Type B pancreatic cell (in vitro differentiated cells): Measurements from ENCODE around the gene CRISP3. TPM values are rescaled to one million over a fixed set of nuclear protein-coding genes. Genes with fewer than 3 reads are reported as not detected.
"Not testable (repeated sequence)": the region's sequence is repeated elsewhere in the genome, so short reads cannot be mapped to it uniquely, and the experiment has no call there.

Experiments used
- DNase-seq: peaks from one replicate; pipeline ENCODE4 v3.0.0; 2021; ENCODE audit warnings: mixed read lengths; ENCODE audit not compliant: unreplicated experiment; ENCODE audit errors: extremely low spot score
- H3K27ac Mint-ChIP-seq: 2 replicates; pipeline ENCODE4 v1.8.0; 2021; ENCODE audit warnings: mild to moderate bottlenecking, mixed read lengths
- H3K27me3 Mint-ChIP-seq: 2 replicates; pipeline ENCODE4 v1.8.0; 2021; ENCODE audit warnings: mixed read lengths
- H3K36me3 Mint-ChIP-seq: 2 replicates; pipeline ENCODE4 v1.8.0; 2021; ENCODE audit warnings: mixed read lengths
- H3K4me1 Mint-ChIP-seq: one replicate; pipeline ENCODE4 v1.8.0; 2021; ENCODE audit warnings: mixed read lengths; ENCODE audit not compliant: unreplicated experiment
- H3K4me3 Mint-ChIP-seq: 2 replicates; pipeline ENCODE4 v1.8.0; 2021; ENCODE audit warnings: mild to moderate bottlenecking, mixed read lengths
- H3K9me3 Mint-ChIP-seq: 2 replicates; pipeline ENCODE4 v1.8.0; 2021; ENCODE audit warnings: mixed read lengths
- CTCF ChIP-seq: fragments of 200-600 bp; sonication (generic); conservative IDR thresholded peaks from 2 replicates; pipeline ENCODE4 v1.5.0; 2021; ENCODE audit warnings: antibody characterized with exemption, mild to moderate bottlenecking
- total RNA-seq: library from RNA; stranded (reverse); gene quantifications from 2 replicates; pipeline ENCODE4 v1.2.1, GENCODE V29; 2021; ENCODE audit warnings: low replicate concordance

Gene CRISP3
- total RNA-seq, 1 donor from 2014 or later = 57.4 TPM

- Mint-ChIP-seq H3K4me1 (peaks cover 8% of the 10 kb centered on the region), H3K36me3 (no peaks in the 10 kb centered on the region)
- no peak for TF ChIP-seq CTCF
These were observed 11.4 kb downstream of the CRISP3 start for GRCh38 chr6:49732781-49733180.

GRCh38 chr6:49730251-49730650 lies 13.9 kb downstream of the CRISP3 start:
- Mint-ChIP-seq H3K9me3 (no peaks in the 10 kb centered on the region), H3K4me1 (no peaks in the 10 kb centered on the region), H3K27ac (no peak overlapping the region), H3K36me3 (no peaks in the 10 kb centered on the region), H3K27me3 (no peaks in the 10 kb centered on the region), H3K4me3 (no peak overlapping the region)
- DNase-seq = no peak
- no peak for TF ChIP-seq CTCF

More at GRCh38 chr6:49732781-49733180, 11.4 kb downstream of the CRISP3 start:
- Mint-ChIP-seq H3K27me3 (no peaks in the 10 kb centered on the region), H3K9me3 (no peaks in the 10 kb centered on the region), H3K4me3 (no peak overlapping the region), H3K27ac (no peak overlapping the region)
- no peak for DNase-seq

GRCh38 chr6:49723917-49724316 lies 20.3 kb downstream of the CRISP3 start:
- not testable (repeated sequence) for DNase-seq, H3K9me3 Mint-ChIP-seq, H3K27me3 Mint-ChIP-seq, H3K4me3 Mint-ChIP-seq, H3K4me1 Mint-ChIP-seq, H3K27ac Mint-ChIP-seq, H3K36me3 Mint-ChIP-seq

GRCh38 chr6:49721297-49721696 lies 22.9 kb downstream of the CRISP3 start:
- H3K9me3 Mint-ChIP-seq = no peaks in the 10 kb centered on the region
- no peaks in the 10 kb centered on the region for H3K4me1 Mint-ChIP-seq
- TF ChIP-seq CTCF = no peak
- no peak overlapping the region for H3K4me3 Mint-ChIP-seq
- H3K27me3 Mint-ChIP-seq = no peaks in the 10 kb centered on the region
- H3K36me3 Mint-ChIP-seq = no peaks in the 10 kb centered on the region
- DNase-seq = no peak
- no peak overlapping the region for H3K27ac Mint-ChIP-seq

- no peak for DNase-seq
- Mint-ChIP-seq H3K4me1 (no peaks in the 10 kb centered on the region), H3K27ac (no peak overlapping the region), H3K36me3 (no peaks in the 10 kb centered on the region), H3K27me3 (no peaks in the 10 kb centered on the region), H3K4me3 (no peak overlapping the region), H3K9me3 (no peaks in the 10 kb centered on the region)
- no peak for TF ChIP-seq CTCF
These were observed 23.8 kb downstream of the CRISP3 start for GRCh38 chr6:49720372-49720771.

- Mint-ChIP-seq H3K9me3 (no peaks in the 10 kb centered on the region), H3K4me3 (peak within 1 kb of the TSS; percentile 75), H3K4me1 (no peaks in the 10 kb centered on the region), H3K27ac (no peak within 1 kb of the TSS), H3K27me3 (no peaks in the 10 kb centered on the region), H3K36me3 (no peaks in the 10 kb centered on the region)
- DNase-seq = no peak
- TF ChIP-seq CTCF = no peak
These were observed 30.8 kb downstream of the CRISP3 start, which contains the start of gene CRISP2 for GRCh38 chr6:49713346-49713745. TSS of gene CRISP2 (minus strand) at chr6:49713543. CDS start at chr6:49709196, 4,347 bp downstream.
